Body of pancreas (tissue), 4 donors: ENCODE data around the gene GTF2B.

Source experiments
- CTCF ChIP-seq, 7 experiments: fragments of 450-650 bp in 4 of 7; fragments of 200-600 bp in 3 of 7; sonication (generic) in 3 of 7; IDR thresholded peaks; one replicate each; pipeline ENCODE4 v1.5.1; 2016 to 2019; ENCODE audit warnings: antibody characterized with exemption in 7 of 7
- POLR2A ChIP-seq, 3 donors: fragments of 450-650 bp; IDR thresholded peaks; one replicate each; pipeline ENCODE4 v1.6.1; 2016; ENCODE audit warnings: antibody characterized with exemption in 3 of 3, mild to moderate bottlenecking in 2 of 3

GRCh38 chr1:88935522-88936222, 44.3 kb upstream of the GTF2B start:
- no peak for TF ChIP-seq POLR2A (IDR thresholded peaks at IDR 0.05)
- TF ChIP-seq CTCF (IDR thresholded peaks at IDR 0.05) = peak; percentile 39 to 75 (median 63)
